ENCODE measurements around the gene ASXL2.
"Not testable (repeated sequence)": the region's sequence is repeated elsewhere in the genome, so short reads cannot be mapped to it uniquely, and the experiment has no call there.

ASXL2 gene

GRCh38 chr2:25887624-25888242 lies 9.4 kb upstream of the ASXL2 start:
- no peak for DNase-seq

- no peak for DNase-seq
Measured at GRCh38 chr2:25885933-25886332, 7.6 kb upstream of the ASXL2 start.

DNA sequence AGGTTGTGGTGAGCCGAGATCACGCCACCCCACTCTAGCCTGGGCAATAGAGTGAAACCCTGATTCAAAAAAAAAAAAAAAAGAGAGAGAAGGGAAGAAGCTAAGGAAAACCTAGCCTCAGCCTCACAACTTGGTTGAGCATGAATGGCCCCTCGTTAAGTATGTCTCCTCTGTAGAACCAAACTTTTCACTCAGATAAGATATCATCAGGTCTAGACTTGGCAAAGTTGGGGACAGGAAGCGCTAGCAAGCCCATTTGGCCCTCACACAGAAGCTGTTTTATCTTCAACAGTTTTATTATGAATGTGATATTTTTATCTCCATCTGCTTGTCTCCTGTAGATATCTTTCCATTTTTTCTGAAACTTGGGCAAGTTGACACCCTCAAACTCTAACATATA lies 3.5 kb upstream of the ASXL2 start:
- no peak for DNase-seq

DNA sequence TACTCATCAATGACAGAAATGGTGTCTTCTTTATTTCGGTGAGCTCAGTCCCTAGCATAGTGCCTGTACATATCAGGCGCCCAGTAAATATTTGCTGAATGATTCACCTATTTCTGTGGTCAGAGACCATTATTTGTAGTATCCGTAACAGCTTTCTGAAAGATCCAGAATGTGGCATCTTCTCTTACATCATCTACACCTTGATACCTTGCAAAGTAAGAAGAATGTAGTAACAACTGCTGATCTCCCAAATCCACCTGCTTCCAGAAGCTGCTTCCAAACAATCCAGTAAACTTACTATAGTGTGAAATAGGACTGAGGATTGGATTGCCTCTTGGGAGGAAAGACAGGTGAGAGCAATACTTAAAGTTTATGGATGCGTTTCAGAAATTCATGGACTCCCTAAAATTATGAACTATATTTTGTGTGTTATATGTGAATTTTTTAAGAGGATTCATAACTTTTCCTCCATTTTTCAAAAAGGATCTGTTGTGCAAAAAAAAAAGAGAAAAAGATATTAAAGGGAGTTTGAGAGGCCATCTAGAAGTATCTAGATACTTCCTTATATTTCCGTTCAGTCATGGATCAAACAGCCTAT lies 945 bp upstream of the ASXL2 start:
- no peak for DNase-seq

- peak; percentile 20 to 62 for DNase-seq
Measured at GRCh38 chr2:25877431-25878360, 591 bp downstream of the ASXL2 start.

- DNase-seq: no peak
Measured at GRCh38 chr2:25872134-25872533, 6.2 kb downstream of the ASXL2 start.

- DNase-seq: no peak
Measured at GRCh38 chr2:25867396-25868003, 10.8 kb downstream of the ASXL2 start.

DNA sequence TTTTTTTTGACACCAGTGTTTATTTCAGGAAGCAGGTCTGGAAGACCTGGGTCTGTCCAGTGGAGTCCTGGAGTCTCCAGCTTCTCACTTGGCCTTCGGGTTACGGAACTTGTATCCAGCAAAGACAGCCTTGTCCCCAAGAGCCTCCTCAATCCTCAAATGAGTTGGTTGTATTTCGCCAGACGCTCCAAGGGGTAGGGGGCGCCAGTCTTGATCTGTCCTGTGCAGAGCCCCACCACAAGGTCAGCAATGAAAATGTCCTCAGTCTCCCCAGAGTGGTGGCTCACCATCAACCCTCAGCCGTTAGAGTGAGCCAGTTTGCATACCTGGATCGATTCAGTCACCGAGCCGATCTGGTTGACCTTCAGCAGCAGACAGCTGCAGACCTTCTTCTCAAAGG lies 21.9 kb downstream of the ASXL2 start:
- DNase-seq: no peak

GRCh38 chr2:25855065-25855464 lies 23.2 kb downstream of the ASXL2 start:
- DNase-seq: no peak

GRCh38 chr2:25854613-25855012 lies 23.7 kb downstream of the ASXL2 start:
- DNase-seq: no peak

DNA sequence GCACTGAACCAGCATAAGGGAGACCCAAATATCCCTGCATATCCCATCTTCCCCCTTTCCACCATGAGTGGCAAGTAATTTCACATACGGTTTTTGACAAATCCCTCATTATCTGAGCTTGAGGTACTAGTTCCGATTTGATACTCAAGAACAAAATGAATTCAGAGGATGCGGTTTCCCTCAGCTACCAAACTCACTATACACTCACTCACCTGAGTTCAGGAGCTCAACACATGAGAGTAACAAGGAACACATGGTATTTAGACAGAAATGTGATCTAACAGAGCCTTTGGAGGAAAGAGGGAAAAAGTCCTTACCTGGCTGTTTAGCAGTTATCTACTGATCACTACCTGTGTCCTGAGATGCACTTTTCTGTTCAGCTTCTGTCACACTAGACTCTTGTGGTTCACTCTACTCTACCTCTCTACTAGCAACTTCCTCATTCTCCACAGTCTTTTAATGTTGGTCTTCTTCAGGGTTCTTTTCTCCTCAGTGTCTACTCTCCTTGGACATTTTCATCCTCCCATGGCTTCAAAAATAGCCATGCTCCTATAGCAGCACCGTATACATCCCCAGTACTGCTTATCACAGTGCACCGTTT lies 25.1 kb downstream of the ASXL2 start:
- no peak for DNase-seq

DNA sequence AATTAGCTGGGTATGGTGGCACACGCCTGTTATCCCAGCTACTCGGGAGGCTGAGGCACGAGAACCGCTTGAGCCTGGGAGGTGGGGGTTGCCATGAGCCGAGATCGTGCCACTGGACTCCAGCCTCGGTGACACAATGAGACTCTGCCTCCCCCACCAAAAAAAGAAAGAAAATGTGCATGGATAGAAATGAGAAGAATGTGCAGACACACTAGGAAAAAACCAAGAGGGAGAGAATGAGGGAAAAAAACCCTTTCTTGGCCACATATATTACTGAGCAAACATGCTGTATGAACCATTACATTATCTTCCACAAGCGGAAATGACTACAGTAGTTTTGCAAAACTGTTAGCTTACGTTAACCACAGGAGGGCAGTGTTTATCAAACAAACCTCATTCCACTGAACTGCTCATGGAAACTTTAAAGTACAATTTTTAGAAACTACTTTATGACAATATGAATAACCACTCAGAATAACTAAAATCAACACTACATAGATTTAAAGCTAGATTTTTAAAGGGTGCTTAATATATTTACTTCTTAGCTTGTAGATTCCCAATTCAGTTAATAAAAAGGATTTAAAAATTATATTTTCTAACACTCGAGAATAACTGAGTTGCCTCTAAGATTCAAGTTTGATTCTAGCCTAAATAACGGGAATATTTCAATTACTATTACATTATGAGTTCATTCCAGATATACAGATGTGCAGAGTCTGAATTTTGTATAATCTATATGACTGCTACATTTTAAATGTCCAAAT lies 26.4 kb downstream of the ASXL2 start:
- DNase-seq: peak; percentile 9 to 53

DNA sequence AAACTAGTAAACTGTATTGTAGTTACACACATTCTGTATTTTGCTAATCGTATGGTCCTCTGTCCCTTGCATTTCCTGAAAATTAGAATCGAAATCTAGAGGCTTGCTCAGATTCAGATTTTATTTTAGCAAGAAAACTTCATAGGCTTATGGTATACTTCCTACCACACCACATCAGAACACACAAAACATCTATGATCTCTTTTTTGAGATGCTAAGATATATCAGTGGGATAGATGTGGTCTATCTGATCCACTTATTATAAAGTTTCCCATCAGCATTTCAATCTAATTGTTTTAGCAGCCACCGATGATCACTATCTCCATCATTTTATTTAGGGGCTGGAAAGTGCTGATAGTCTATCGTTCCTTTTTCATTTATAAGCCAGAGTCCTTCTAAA lies 27.9 kb downstream of the ASXL2 start:
- not testable (repeated sequence) for DNase-seq

- DNase-seq: not testable (repeated sequence)
Measured at GRCh38 chr2:25849350-25849749, 28.9 kb downstream of the ASXL2 start.

DNA sequence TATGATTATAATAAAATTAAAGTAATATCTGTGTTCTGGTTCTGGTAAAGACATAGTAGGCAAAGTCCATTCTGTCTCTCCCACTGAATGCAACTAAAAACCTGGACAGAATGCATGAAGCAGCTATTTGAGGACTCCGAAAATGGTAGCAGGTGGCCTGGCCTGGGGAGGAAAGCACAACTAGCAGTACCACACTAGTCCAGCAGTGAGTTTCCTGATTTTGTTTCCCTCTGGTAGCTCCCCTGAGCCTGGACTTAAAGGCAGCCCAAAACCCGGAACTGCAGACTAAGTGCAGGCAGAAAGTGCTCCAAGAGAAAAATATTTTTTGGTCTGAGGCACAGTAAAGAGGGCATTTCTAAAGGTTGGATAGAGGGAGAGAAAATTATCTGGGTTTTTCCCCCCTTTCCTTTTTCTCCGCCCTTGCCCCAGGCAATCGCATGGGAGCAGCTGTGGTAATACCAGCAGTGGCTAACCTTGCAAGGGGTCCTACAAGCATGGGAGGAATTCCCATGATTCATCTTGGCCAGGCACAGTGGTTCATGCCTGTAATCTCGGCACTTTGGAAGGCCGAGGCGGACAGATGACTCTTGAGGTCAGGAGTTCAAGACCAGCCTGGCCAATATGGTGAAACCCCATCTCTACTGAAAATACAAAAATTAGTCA lies 32.3 kb downstream of the ASXL2 start:
- no peak for DNase-seq

- no peak for DNase-seq
Measured at GRCh38 chr2:25844089-25844488, 34.2 kb downstream of the ASXL2 start.

- DNase-seq: no peak
Measured at GRCh38 chr2:25842155-25842554, 36.1 kb downstream of the ASXL2 start.

GRCh38 chr2:25838152-25838756 lies 40.0 kb downstream of the ASXL2 start:
- no peak for DNase-seq

GRCh38 chr2:25835906-25836305 lies 42.4 kb downstream of the ASXL2 start:
- DNase-seq: no peak

DNA sequence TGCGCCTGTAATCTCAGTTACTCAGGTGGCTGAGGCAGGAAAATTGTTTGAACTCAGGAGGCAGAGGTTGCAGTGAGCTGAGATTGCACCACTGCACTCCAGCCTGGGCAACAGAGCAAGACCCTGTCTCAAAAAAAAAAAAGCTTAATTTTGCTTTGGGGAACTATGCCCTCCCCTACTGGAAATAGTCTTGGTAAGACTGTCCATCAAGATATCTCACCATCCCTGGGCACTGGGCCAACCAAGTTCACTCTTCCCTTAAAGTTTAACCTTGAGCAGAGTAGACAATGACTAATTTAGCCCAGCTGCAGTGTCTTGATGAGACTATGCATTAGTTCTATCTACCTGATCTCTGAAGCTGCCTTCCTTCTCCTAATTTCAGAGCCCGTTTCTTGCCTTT lies 44.7 kb downstream of the ASXL2 start:
- DNase-seq: no peak

DNA sequence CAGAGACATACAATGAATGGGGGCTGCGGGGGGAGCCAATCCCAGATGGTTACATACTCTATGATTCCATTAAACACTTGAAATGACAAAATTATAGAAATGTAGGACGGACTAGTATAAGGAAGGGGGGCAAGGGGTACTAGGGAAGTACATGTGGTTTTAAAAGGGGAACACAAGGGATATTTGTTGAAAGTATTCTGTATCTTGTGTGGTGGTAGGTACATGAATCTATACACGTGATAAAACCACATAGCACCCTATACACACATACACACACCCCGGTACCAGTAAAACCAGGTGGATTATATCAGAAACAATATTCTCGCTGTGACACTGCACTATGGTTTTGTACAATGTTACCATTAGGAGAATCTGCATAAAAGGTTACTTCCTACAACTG lies 45.4 kb downstream of the ASXL2 start:
- no peak for DNase-seq
